NCI-H2081 treated with DMSO at 0.1 percent for 48 hours (cell line): Measurements from ENCODE around the gene PTPN4.

Source experiments
- DNase-seq: peaks from one replicate; lab custom pipeline; 2025; lab: John Stamatoyannopoulos, UW

PTPN4 gene, protein sequence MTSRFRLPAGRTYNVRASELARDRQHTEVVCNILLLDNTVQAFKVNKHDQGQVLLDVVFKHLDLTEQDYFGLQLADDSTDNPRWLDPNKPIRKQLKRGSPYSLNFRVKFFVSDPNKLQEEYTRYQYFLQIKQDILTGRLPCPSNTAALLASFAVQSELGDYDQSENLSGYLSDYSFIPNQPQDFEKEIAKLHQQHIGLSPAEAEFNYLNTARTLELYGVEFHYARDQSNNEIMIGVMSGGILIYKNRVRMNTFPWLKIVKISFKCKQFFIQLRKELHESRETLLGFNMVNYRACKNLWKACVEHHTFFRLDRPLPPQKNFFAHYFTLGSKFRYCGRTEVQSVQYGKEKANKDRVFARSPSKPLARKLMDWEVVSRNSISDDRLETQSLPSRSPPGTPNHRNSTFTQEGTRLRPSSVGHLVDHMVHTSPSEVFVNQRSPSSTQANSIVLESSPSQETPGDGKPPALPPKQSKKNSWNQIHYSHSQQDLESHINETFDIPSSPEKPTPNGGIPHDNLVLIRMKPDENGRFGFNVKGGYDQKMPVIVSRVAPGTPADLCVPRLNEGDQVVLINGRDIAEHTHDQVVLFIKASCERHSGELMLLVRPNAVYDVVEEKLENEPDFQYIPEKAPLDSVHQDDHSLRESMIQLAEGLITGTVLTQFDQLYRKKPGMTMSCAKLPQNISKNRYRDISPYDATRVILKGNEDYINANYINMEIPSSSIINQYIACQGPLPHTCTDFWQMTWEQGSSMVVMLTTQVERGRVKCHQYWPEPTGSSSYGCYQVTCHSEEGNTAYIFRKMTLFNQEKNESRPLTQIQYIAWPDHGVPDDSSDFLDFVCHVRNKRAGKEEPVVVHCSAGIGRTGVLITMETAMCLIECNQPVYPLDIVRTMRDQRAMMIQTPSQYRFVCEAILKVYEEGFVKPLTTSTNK

DNA sequence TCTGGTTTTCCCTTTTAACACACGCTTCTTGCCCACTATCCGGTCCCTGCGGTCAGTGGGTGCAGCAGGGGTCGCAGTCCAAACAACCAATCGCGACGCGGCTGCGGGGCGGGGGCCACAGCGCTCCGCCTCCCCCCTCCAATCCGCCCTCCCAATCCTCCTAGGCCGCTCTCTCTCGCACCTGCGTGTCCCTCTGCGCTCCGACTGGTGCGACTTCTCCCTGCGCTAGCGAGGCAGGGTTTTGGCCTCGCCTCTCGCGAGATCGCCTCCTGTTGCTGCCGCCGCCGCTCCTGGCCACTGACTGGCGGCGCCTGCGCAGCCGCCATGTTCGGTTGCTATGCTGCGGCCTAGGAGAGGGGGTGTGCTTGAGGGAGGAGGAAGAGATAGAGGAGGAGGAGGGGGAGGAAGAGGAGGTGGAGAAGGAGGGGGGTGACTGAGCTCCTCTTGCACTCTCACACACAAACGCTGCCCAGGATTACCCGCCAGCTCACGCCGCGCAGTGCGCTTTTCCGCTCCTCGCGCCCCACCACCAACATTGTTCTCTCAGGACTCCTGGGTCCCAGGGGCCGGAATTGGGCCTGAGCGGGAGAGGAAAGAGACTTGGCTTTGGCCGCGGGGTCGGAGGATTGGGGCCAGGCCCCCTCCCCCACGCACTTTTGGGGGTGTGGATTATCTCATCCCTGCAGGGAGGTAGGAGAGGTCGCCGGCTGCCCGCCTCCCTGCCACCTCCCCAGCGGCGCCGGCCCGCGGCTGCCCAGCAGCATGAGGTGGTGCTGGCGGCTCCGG lies at the start of gene PTPN4:
PTPN4 (plus strand) TSS at position 472 of the 786 bp plus-strand sequence. CDS start 49,932 bp downstream, outside the sequence.
- DNase-seq, result peak; percentile 85

DNA sequence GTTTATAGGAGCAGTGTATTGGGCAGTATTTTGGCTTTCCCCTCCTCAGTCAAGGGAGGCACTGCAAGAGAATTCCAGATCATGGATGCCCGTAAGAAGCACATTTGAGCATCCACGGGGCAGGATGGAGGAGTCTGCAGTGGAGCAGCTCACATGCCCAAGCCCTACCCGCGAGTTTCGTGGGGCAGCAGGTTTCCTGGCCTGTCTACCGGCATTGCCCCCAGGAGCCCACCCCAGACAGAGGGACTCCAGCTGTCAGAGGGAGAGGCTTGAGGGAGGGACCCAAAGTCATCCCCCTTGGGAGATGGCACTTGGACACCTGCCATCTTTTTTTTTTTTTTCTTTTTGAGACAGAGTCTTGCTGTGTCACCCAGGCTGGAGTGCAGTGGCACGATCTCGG lies 49.4 kb upstream of the PTPN4 start:
- DNase-seq, result no peak

DNA sequence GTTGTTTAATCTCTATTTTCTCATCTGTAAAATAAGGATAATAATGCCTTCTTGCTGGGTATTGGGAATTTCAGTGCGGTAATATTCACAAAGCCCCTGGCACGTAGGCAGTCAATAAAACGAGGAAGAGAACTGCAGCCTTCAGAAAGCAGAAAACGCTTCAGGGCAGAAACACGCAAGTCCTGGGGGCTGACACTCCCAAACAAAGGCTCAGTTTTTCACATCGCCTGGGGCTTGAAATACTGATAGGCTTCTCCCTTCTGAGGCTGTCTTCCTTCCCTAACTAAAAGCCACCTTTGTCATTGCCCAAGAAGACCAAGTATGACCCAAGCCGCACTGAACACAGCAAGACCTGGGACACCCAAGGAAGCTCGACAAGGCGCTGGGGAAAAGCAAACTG lies 48.4 kb upstream of the PTPN4 start:
- no peak for DNase-seq

DNA sequence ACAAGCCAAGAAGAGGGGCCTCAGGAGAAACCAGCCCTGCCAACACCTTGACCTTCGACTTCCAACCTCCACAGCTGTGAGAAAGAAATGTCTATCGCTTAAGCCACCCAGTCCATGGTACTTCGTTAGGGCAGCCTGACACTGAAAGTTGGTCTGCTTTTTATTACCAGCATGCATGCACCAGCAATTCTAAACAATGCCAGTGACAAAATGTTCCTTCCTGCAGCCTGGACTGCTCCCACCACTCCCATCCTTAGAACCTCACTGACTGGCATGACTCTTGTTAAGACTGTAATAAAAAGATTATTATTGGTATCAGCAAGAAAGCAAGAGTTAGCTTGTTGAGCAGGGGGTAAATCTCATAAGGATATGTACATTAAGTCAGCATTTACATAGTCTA lies 47.2 kb upstream of the PTPN4 start:
- DNase-seq, result no peak

DNA sequence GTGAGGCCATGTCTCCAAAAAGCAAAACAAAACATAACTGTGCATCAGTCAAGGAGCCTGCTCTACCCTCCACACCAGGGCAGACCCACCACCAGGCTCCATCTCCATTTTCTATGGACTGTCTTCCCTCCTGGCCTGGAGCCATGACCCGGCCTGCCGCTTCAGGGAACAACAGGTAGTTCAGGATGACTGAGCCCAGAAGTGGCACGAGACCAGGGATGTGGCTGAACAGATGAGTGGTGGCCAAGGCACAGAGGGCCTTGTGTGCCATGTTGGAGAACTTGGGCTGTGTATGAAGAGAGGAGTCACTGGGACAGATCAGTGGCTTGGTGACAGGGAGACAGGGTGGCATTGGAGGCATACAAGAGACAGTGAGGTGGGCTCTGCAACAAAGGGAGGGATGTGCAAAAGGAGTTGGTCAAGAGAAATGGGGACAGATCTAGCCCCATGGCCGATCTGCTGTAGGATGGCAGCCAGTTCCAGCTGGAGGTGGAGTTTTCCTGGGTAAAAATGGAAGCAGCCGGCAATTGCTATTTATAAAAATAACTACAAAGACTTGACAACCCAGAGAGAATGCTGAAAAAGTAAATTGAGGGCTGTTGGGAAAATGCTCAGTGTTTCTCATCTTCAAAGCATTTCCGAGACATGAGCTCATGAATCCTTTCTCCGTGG lies 45.8 kb upstream of the PTPN4 start:
- DNase-seq, result no peak

DNA sequence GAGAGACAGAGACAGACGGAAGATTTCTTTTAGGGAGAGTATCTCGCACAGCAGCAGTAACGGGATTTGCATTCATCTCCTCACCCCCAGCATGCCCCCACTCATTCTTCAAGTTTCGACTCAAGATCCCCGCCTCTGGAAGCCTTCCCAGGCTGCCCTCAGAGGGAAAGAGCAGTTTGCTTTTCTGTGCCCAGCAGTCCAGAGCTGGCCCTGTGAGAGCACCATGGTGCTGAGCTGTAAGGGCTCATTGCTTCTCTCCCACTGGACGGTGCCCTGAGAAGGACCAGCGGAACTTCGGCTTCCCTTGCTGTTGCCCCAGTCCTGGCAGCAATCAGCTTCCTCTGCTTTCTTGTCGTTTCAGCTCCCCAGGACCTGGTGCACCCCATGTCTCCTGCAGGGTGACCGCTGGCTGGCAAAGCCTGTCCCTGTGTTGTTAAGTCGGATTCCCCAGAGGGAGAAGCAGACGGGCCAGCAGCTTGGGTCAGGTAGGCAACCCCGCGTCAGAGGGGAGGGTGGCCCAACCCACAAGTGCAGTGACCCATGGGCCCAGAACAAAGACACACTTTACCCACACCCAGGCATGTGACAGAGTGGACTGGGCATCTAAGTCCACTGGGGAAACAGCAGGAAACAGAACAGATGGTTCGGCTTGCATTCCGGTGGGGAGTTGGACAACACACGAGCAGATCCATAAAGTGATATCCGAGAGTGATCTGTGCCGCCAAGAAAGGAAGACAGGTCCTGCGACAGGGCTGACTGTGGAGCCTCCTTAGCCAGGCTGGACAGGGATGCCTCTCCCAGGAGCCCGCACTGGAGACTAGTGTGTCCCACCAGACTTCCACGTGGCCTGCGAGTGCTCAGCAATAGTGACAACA lies 44.1 kb upstream of the PTPN4 start:
- no peak for DNase-seq

DNA sequence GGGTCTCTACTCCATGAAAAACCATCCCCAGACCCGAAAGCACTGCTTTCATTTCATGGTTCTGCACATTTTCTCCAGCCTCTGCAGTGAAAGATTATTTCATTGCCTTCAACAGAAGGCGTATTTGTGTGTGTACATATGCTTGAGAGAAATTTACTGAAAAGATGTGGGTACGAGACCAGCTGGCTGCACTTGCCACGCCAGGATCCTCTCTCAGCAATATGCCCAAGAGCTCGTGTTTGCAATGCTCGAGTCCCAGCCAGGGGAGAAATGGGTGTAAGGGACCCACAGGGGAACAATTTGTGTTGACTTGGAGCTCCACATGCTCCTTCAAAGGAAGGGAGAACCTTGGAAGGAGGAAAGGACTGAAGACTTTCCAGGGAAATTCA lies 43.4 kb upstream of the PTPN4 start:
- no peak for DNase-seq

DNA sequence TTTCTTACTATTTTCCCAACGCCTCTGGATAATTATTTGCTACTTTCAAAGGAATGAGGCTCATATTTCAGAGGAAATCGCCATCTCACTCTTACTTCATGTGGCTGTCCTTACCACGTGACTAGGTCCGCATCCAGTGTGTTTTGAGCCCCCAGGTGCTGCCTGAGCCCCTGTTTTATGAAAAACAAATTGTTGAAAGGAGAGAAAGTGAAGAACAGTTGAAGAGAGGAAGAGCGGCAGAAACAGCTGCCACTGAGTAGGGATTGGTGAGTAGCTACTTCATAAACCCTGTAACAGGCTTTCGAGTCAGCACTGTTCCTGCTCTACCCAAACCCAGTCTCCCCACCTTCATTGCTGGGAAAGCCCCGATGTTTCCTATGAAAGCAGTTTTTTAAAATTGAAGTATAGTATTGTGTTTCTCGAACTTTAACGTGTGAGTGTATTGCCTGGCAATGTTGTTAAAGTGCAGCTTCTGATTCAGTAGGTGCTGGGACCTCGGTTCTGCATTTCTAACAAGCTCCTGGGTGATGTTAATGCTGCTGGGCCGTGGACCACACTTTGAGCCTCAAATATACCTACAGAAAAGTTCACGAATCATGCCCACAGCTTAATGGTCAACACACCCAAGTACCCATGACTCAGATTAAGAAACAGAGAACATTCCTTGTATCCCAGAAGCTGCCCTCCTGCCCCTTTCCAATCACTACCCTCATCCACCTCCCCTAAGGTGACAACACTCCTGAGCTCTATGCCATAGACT lies 41.0 kb upstream of the PTPN4 start:
- DNase-seq, result no peak

DNA sequence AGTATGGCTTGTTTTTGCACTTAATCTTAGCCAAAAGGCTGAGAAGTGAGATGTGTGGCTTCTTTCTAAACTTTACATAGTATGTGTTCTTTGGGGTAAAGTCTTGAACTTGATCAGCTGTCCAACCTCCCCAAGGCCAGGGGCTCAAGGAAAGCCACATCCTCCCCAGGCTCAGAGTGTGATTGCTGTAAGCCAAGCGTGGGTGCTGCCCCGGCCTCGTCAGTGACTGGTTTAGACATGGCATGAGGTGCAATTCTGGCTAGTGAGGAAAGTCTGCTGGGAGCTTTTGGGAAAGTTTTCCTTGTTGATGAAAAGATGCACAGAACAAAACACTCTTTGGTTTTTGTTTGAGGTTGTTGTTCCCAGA lies 40.5 kb upstream of the PTPN4 start:
- DNase-seq, result no peak

DNA sequence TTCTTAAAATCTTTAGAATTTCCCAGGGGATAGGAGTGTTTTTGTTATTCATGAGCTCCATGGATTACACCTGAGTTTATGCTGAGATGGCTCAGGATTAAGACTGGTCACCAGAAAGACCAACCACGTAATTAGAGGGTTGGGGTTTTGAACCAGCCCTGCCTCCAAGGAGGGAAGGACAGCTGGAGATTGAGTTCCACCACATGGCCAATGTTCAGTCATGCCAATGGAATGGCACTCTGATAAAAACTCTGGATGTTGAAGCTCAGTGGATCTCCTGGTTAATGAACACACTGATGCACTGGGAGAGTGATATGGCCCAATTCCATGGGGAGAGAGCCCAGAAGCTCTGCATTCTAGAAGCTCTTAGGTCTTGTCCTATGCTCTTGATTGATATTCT lies 38.7 kb upstream of the PTPN4 start:
- DNase-seq, result no peak

DNA sequence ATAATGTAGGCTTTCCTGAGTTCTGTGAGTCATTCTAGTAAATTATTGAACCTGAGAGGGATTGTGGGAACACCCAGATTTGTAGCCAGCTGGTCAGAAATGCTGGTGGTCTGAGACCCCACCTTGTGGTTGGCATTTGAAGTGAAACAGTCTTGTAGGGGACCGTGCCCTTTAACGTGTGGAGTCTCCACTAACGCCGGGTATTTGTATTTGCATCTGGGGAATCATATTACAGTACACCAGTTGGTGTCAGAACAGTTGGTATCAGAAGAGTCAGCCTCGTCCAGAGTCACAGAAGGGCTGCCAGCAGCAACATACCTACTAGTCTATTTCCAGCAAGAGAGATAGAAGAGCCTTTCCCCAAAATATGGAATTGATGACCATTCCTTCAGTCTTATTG lies 38.3 kb upstream of the PTPN4 start:
- no peak for DNase-seq

DNA sequence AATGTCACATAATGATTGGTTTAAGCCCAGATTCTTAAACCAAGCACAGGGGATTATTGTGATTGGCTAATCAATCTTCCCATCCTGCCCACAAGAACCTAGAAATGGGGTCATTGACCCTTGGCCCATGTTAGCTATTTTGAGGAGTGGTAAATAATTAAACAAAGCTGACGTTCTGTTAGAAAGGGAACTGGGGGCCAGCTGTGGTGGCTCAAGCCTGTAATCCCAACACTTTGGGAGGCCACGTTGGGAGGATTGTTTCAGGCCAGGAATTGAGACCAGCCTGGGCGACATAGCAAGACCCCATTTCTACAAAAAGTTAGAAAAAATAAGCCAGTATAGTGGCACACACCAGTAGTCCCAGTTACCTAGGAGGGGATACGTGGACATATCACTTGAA lies 37.8 kb upstream of the PTPN4 start:
- DNase-seq, result no peak

DNA sequence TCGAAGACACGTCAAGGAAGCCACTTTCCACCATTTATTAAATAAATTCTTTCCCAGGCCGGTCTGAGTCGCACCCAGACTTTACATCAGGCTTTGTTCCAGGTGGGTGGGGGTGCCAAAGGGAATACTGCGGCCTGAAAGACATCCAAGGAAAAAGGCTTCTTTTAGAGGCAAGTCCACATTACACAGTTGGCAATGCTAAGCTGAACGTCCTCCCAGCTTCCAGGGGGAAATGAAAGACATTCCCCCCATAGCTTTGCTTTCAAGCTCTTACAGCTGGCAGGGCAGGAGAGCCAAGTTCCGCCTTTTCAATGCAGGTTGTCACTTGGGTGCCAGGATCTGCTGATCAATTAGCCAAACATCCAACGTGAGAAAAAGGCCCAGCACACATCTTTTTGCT lies 36.5 kb upstream of the PTPN4 start:
- no peak for DNase-seq

DNA sequence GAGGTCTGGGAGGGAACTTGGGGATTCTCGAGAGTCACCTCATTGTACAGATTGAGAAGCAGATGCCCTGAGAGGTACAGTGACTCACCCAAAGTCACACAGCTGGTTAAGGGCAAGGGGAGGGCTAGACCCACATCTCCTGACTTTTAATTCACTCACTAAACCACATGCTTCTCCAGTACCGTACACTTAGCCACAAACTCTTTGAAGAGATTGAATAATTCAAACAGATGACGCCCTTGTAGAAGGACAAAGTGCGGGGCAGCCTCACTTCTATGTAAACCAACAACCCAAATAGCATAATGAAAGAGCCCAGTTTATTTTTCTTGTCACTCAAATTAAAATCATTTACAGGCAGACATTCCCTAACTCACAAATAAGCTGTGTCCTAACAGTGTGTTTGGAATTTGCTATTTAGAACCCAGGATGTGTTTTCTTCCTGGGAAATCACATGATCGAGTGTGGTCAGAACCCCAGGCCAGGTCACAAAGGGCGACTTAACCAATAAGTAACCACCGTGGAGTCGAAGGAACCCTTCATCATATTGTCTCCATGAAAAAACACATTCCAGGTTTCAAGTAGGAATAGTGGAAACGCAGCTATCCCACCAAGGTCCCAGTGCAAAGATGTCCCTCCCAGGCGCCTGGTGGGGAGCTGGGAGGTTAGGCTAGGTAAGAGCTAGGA lies 35.8 kb upstream of the PTPN4 start:
- no peak for DNase-seq

DNA sequence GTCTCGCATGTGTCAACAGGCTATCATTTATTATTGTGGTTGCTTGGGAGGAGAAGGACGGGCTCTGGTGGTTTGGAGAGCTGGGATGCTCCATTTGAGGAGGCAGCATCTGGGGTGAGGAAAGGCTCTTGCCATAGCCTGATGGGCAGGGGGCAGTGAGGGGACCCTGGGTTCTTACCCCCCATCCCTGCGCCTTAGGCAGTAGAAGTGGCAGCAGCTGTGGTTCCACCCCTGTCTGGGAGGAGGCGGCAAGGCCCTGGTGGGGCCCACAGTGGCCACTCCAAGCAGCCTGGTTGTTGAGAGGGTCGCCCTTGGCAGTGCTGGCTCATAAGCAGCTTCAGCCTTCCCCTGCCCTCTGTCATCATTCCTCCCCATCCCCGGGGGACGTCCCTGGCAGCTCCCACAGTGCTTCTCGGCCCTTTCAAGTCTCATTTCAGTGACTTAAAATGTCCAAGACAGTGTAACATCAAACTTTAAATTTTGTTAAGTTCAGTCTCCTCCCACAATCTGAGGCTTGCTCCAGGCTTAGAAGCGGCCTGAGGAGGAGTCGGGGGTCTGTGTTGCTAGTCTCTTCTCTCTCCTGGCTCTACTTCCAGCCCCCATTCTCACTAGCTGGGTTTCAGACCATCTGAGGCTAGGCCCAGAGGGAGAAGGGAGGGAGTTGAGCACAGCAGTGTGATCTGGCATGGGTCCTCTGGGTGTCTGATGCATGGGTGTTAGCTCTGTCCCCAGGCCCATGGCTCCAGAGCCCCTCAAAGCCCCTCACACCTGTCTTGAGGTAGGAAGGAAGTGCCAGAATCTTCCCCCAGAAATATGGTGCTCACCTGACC lies 34.9 kb upstream of the PTPN4 start:
- no peak for DNase-seq

DNA sequence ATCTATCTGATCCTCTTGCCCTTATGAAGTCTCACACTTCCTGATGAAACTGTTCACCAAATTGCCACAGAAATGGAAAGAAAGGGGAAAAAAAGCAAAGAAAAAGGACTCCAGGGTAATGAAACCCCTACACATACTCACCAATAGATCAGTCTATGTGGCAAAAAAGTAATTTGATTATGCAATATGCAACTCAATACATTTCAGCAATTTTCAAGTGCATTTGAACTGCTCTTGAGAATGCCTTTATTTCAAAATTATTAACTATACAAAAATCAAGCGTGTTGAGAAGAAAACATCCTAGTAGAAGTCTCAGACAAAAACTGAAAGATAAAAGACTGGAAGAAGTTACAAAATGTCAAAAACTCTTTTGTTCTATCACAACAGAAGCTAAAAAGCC lies 32.2 kb upstream of the PTPN4 start:
- DNase-seq, result no peak

DNA sequence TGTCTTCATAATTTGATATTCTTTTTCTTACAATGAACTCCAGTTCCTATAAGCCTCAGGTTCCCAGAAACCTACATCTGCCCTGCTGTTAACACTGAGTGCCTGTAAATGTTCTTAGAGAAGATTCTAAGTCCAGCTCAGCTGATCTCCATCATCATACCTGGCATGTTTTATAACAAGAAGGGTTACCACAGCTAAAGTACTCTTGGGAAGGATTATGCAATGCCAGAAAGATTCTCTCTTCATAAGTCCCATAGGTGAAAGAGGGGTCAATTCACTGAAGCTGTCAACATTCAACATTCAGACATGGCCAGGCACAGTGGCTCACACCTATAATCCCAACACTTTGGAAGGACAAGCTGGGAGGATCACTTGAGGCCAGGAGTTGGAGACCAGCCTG lies 31.3 kb upstream of the PTPN4 start:
- no peak for DNase-seq

DNA sequence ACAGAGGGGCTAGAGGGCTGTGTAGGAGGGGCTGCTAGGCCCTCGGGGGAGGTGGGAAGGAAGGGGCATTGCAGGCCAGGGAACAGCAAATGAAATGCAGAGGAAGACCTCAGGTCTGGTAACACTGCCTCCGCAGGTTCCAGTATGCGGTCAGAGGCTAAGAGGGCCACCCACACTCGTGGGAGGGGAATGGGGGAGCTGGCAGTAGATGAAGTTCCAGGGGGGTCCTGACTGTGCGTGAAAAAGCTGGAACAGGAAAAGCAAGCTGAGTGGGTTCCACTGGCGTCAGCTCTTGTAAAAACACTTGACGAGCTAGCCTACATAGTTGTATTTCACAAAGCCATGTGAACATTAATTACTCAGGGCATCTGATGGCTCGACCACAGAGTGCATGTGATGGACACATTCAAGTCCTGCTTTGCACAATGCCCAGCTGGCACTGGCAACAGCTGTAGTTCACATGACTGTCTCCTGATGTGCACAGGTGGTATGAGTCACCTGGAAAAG lies 29.0 kb upstream of the PTPN4 start:
- DNase-seq, result no peak
